ENCODE data around the gene RALGPS2. TPM values are rescaled to one million over a fixed set of nuclear protein-coding genes. Genes with fewer than 3 reads are reported as not detected.
A peak's percentile ranks its signal among the peaks of the same experiment; 100 is the strongest.

Gene RALGPS2
- total RNA-seq, 4 donors from 2014 or later: 4.3 to 30.8 (median 16.8) TPM

DNA sequence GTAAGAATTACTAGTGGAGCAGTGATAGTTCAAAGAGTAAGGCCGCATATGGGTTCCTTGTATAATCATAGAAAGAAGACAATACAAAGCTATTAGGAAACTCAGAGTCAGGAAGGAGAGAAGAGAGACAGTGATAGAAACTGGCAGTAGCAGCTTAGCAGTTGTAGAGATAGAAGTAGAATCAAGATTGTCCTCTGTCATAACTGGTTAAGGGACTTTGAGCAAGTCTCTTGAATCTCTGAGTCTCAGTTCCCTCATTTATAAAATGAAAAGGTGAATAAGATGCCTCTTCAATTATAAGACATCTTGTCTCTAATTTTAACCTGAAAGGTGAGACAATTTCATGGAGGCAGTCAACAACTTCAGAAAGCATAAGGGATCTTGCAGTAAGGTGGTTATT is 6.5 kb upstream of the RALGPS2 start:
- WGBS, 2 donors: 91 to 100% methylated on average over 1 of the region's 1 CpG
- Histone ChIP-seq H3K4me1 (no peaks in the 10 kb centered on the region), H3K4me3 (no peak overlapping the region), H3K27ac (no peak overlapping the region), H3K36me3 (no peaks in the 10 kb centered on the region), H3K9me3 (no peaks in the 10 kb centered on the region), H3K27me3 (no peaks in the 10 kb centered on the region)
- no peak for DNase-seq (ENCODE audit: low spot score in 2 of 2)
- TF ChIP-seq, protein P1, sequence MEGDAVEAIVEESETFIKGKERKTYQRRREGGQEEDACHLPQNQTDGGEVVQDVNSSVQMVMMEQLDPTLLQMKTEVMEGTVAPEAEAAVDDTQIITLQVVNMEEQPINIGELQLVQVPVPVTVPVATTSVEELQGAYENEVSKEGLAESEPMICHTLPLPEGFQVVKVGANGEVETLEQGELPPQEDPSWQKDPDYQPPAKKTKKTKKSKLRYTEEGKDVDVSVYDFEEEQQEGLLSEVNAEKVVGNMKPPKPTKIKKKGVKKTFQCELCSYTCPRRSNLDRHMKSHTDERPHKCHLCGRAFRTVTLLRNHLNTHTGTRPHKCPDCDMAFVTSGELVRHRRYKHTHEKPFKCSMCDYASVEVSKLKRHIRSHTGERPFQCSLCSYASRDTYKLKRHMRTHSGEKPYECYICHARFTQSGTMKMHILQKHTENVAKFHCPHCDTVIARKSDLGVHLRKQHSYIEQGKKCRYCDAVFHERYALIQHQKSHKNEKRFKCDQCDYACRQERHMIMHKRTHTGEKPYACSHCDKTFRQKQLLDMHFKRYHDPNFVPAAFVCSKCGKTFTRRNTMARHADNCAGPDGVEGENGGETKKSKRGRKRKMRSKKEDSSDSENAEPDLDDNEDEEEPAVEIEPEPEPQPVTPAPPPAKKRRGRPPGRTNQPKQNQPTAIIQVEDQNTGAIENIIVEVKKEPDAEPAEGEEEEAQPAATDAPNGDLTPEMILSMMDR (IDR thresholded peaks at IDR 0.05): no peak

GRCh38 chr1:178723546-178723945 is 1.5 kb upstream of the RALGPS2 start:
- WGBS, 2 donors: 75 to 79% methylated on average over 3 of the region's 3 CpGs

GRCh38 chr1:178724376-178724727 is 692 bp upstream of the RALGPS2 start:
- DNase-seq (ENCODE audit: low spot score in 2 of 2): no peak
- no peaks in the 10 kb centered on the region for H3K27me3 ChIP-seq
- no peaks in the 10 kb centered on the region for H3K9me3 ChIP-seq
- H3K4me1 ChIP-seq: peaks cover 0 to 15% (median 0%) of the 10 kb centered on the region in 4 donors
- H3K27ac ChIP-seq: peak overlapping the region in 2 of 4 donors; percentile 83 to 90
- TF ChIP-seq POLR2A (IDR thresholded peaks at IDR 0.05) (no peak), EP300 (IDR thresholded peaks at IDR 0.05) (no peak)
- TF ChIP-seq, protein P1 (IDR thresholded peaks at IDR 0.05): no peak
- H3K36me3 ChIP-seq: no peaks in the 10 kb centered on the region
- H3K4me3 ChIP-seq: peak overlapping the region in 3 of 4 donors; percentile 64 to 94 (median 79)
- 84 to 85% methylated on average over 5 of the region's 5 CpGs for WGBS, 2 donors

More at GRCh38 chr1:178723546-178723945, 1.5 kb upstream of the RALGPS2 start:
- peaks cover 0 to 15% (median 0%) of the 10 kb centered on the region in 4 donors for H3K4me1 ChIP-seq
- DNase-seq (ENCODE audit: low spot score in 2 of 2): no peak
- no peaks in the 10 kb centered on the region for H3K9me3 ChIP-seq
- no peaks in the 10 kb centered on the region for H3K36me3 ChIP-seq
- H3K4me3 ChIP-seq: no peak overlapping the region
- no peaks in the 10 kb centered on the region for H3K27me3 ChIP-seq
- no peak overlapping the region for H3K27ac ChIP-seq
- TF ChIP-seq EP300 (IDR thresholded peaks at IDR 0.05): no peak
- TF ChIP-seq, protein P1 (IDR thresholded peaks at IDR 0.05): no peak
- no peak for TF ChIP-seq POLR2A (IDR thresholded peaks at IDR 0.05)

DNA sequence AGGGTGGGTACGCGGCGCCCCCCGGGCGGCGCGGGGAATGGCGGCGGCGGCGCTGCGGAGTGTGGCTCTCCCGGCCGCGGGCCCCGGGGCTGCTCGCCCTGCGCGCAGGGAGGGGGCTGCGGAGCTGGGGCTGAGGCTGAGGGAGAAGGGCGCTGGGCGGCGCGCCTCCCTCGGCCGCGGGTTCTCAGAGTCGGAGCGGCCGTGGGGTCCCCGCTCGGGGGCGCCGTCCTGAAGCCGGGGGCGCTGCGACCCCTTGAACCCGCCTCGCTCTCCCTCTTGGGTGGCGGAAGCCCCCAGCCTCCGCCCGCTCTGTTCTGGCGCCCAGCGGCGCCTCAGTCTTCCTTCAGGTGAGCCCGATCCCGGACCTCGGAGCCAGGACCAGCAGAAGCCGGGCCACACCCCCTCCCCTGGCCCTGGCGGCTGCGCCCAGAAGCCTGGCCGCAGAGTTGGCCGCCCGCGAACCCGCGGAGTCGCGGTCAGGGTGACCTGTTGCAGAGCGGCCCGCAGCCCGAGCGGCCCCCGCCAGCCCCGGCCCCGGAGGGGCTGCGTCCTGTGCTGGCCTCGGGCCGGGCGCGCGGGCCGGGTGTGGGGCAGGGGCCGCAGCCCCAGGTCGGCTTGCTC is 532 bp downstream of the RALGPS2 start:
- peaks cover 0 to 15% (median 0%) of the 10 kb centered on the region in 4 donors for H3K4me1 ChIP-seq
- no peak for DNase-seq (ENCODE audit: low spot score in 2 of 2)
- WGBS, 2 donors: 0 to 1% methylated on average over 1 to 24 of the region's 75 CpGs
- H3K4me3 ChIP-seq: peak overlapping the region; percentile 64 to 94 (median 82)
- no peaks in the 10 kb centered on the region for H3K27me3 ChIP-seq
- H3K36me3 ChIP-seq: no peaks in the 10 kb centered on the region
- TF ChIP-seq, protein P1 (IDR thresholded peaks at IDR 0.05): no peak
- TF ChIP-seq EP300 (IDR thresholded peaks at IDR 0.05) (no peak), POLR2A (IDR thresholded peaks at IDR 0.05) (no peak)
- no peaks in the 10 kb centered on the region for H3K9me3 ChIP-seq
- H3K27ac ChIP-seq: peak overlapping the region in 3 of 4 donors; percentile 45 to 90 (median 83)

DNA sequence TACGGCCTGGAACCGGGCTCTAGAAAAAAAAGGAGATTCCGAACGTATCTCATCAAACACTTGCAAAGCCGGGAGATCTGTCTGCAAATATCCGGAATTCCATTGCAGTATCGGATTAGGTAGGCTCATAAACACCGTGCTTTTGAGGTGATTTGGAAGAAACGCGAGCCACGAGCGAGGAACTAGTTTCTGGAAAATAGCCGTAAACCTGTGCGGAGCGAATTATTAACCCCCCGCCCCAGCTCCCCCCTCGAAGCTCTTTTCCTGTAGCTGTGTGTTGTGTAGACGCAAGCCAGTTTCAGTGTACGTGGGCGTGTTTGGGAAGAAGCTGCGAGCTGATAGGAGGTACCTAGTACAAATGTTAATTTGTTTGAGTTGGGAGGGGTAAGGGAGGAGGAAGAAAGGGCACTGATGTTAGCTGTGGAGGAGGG is 1.1 kb downstream of the RALGPS2 start:
- Histone ChIP-seq H3K27me3 (no peaks in the 10 kb centered on the region), H3K36me3 (no peaks in the 10 kb centered on the region), H3K9me3 (no peaks in the 10 kb centered on the region), H3K27ac (peak overlapping the region in 3 of 4 donors; percentile 3 to 90 (median 83)), H3K4me3 (peak overlapping the region; percentile 64 to 94 (median 82)), H3K4me1 (peaks cover 0 to 15% (median 0%) of the 10 kb centered on the region in 4 donors)
- peak; percentile 16 to 50 for DNase-seq (ENCODE audit: low spot score in 2 of 2)
- TF ChIP-seq, protein P1 (IDR thresholded peaks at IDR 0.05): no peak
- TF ChIP-seq EP300 (IDR thresholded peaks at IDR 0.05) (peak in 1 of 2 donors; percentile 12), POLR2A (IDR thresholded peaks at IDR 0.05) (peak in 1 of 2 donors; percentile 20)
- 0% methylated on average over 21 of the region's 21 CpGs for WGBS, 2 donors

Data from tibial nerve (tissue), 4 donors.